SJSA1 (cell line): Measurements from ENCODE around the gene GCC2. TPM values are rescaled to one million over a fixed set of nuclear protein-coding genes. Genes with fewer than 3 reads are reported as not detected.
"Not testable (repeated sequence)": the region's sequence is repeated elsewhere in the genome, so short reads cannot be mapped to it uniquely, and the experiment has no call there.

Experiments used
- DNase-seq, 2 experiments: peaks; one replicate each; pipeline ENCODE4 v3.0.0-alpha.2; 2015 to 2020; ENCODE audit warnings: low spot score in 2 of 2, low read depth in 1 of 2
- H3K27ac ChIP-seq: fragments of 250-450 bp; sonication (Bioruptor Pico); 2 replicates; pipeline ENCODE4 v1.5.1; 2020; ENCODE audit warnings: mild to moderate bottlenecking, moderate library complexity
- H3K27me3 ChIP-seq: fragments of 250-450 bp; sonication (Bioruptor Pico); replicated peaks from 2 replicates; pipeline ENCODE4 v1.5.1; 2020; ENCODE audit warnings: mild to moderate bottlenecking, moderate library complexity
- H3K36me3 ChIP-seq: fragments of 250-450 bp; sonication (Bioruptor Pico); 2 replicates; pipeline ENCODE4 v1.5.1; 2020; ENCODE audit warnings: mild to moderate bottlenecking
- H3K4me1 ChIP-seq: fragments of 250-450 bp; sonication (Bioruptor Pico); replicated peaks from 2 replicates; pipeline ENCODE4 v1.6.1; 2021; ENCODE audit warnings: mild to moderate bottlenecking
- H3K4me3 ChIP-seq: fragments of 250-450 bp; sonication (Bioruptor Pico); 2 replicates; pipeline ENCODE4 v1.5.1; 2020; ENCODE audit warnings: mild to moderate bottlenecking
- H3K9me3 ChIP-seq: fragments of 250-450 bp; sonication (Bioruptor Pico); replicated peaks from 2 replicates; pipeline ENCODE4 v1.5.1; 2020; ENCODE audit warnings: mild to moderate bottlenecking
- total RNA-seq: library from RNA; depleted of rRNA; stranded (reverse); fragments of >200 nt; shearing (Covaris generic); gene quantifications from 2 replicates; pipeline ENCODE4 v1.2.3, GENCODE V29; 2014

The GCC2 gene
- total RNA-seq, 1 experiment from 2014 or later = 18.8 TPM

GRCh38 chr2:108414945-108415344, 34.1 kb upstream of the GCC2 start:
- no peak for DNase-seq
- H3K27me3 ChIP-seq = no peaks in the 10 kb centered on the region
- peaks cover 36% of the 10 kb centered on the region for H3K4me1 ChIP-seq
- H3K27ac ChIP-seq = peak overlapping the region; percentile 78; the same call in 1 of the 2 replicates
- H3K36me3 ChIP-seq = no peaks in the 10 kb centered on the region
- no peaks in the 10 kb centered on the region for H3K9me3 ChIP-seq
- no peak overlapping the region for H3K4me3 ChIP-seq

GRCh38 chr2:108417254-108417653, 31.8 kb upstream of the GCC2 start:
- H3K36me3 ChIP-seq = no peaks in the 10 kb centered on the region
- H3K4me3 ChIP-seq = no peak overlapping the region
- H3K27ac ChIP-seq = no peak overlapping the region
- no peak for DNase-seq
- no peaks in the 10 kb centered on the region for H3K27me3 ChIP-seq
- no peaks in the 10 kb centered on the region for H3K9me3 ChIP-seq
- peaks cover 25% of the 10 kb centered on the region for H3K4me1 ChIP-seq

- Histone ChIP-seq H3K4me3 (no peak overlapping the region), H3K9me3 (no peaks in the 10 kb centered on the region)
These were observed 30.6 kb upstream of the GCC2 start for GRCh38 chr2:108418416-108418815.

GRCh38 chr2:108423067-108423466, 25.9 kb upstream of the GCC2 start:
- H3K36me3 ChIP-seq = no peaks in the 10 kb centered on the region
- H3K27ac ChIP-seq = no peak overlapping the region
- no peak overlapping the region for H3K4me3 ChIP-seq
- peaks cover 7% of the 10 kb centered on the region; the same call in 1 of the 2 replicates for H3K4me1 ChIP-seq
- no peaks in the 10 kb centered on the region for H3K9me3 ChIP-seq
- no peaks in the 10 kb centered on the region for H3K27me3 ChIP-seq
- DNase-seq = no peak

More at GRCh38 chr2:108418416-108418815, 30.6 kb upstream of the GCC2 start:
- no peak for DNase-seq
- no peak overlapping the region for H3K27ac ChIP-seq
- no peaks in the 10 kb centered on the region for H3K36me3 ChIP-seq
- H3K27me3 ChIP-seq = no peaks in the 10 kb centered on the region
- H3K4me1 ChIP-seq = peaks cover 23% of the 10 kb centered on the region

- Histone ChIP-seq H3K4me1 (peaks cover 7% of the 10 kb centered on the region; the same call in 1 of the 2 replicates), H3K27ac (no peak overlapping the region), H3K36me3 (no peaks in the 10 kb centered on the region), H3K9me3 (no peaks in the 10 kb centered on the region), H3K27me3 (no peaks in the 10 kb centered on the region), H3K4me3 (no peak overlapping the region)
- no peak for DNase-seq
These were observed 25.3 kb upstream of the GCC2 start for GRCh38 chr2:108423502-108424251.

GRCh38 chr2:108428286-108429009, 20.6 kb upstream of the GCC2 start:
- no peaks in the 10 kb centered on the region for H3K4me1 ChIP-seq
- no peaks in the 10 kb centered on the region for H3K9me3 ChIP-seq
- no peak for DNase-seq
- no peak overlapping the region for H3K4me3 ChIP-seq
- H3K27ac ChIP-seq = no peak overlapping the region
- no peaks in the 10 kb centered on the region for H3K36me3 ChIP-seq
- no peaks in the 10 kb centered on the region for H3K27me3 ChIP-seq

- not testable (repeated sequence) for H3K4me3 ChIP-seq, DNase-seq, H3K27ac ChIP-seq, H3K9me3 ChIP-seq, H3K36me3 ChIP-seq, H3K27me3 ChIP-seq, H3K4me1 ChIP-seq
These were observed 13.4 kb upstream of the GCC2 start for GRCh38 chr2:108435578-108435977.

GRCh38 chr2:108436976-108437375, 12.0 kb upstream of the GCC2 start:
- H3K27me3 ChIP-seq = no peaks in the 10 kb centered on the region
- H3K4me3 ChIP-seq = no peak overlapping the region
- no peaks in the 10 kb centered on the region for H3K9me3 ChIP-seq
- no peak for DNase-seq
- H3K36me3 ChIP-seq = no peaks in the 10 kb centered on the region
- no peaks in the 10 kb centered on the region for H3K4me1 ChIP-seq
- H3K27ac ChIP-seq = no peak overlapping the region

- Histone ChIP-seq H3K27me3 (no peaks in the 10 kb centered on the region), H3K4me3 (no peak overlapping the region), H3K27ac (no peak overlapping the region), H3K36me3 (no peaks in the 10 kb centered on the region), H3K4me1 (no peaks in the 10 kb centered on the region), H3K9me3 (no peaks in the 10 kb centered on the region)
- no peak for DNase-seq
These were observed 7.3 kb upstream of the GCC2 start for GRCh38 chr2:108441712-108442111.

GRCh38 chr2:108444941-108445840, 3.8 kb upstream of the GCC2 start:
- Histone ChIP-seq H3K36me3 (peaks cover 14% of the 10 kb centered on the region), H3K27me3 (no peaks in the 10 kb centered on the region), H3K9me3 (no peaks in the 10 kb centered on the region), H3K4me3 (no peak overlapping the region), H3K4me1 (peaks cover 13% of the 10 kb centered on the region), H3K27ac (no peak overlapping the region)
- DNase-seq = no peak

GRCh38 chr2:108446703-108447102, 2.3 kb upstream of the GCC2 start:
- H3K4me1 ChIP-seq = peaks cover 14% of the 10 kb centered on the region
- H3K9me3 ChIP-seq = no peaks in the 10 kb centered on the region
- no peaks in the 10 kb centered on the region for H3K27me3 ChIP-seq
- H3K36me3 ChIP-seq = peaks cover 23% of the 10 kb centered on the region
- DNase-seq = no peak
- H3K4me3 ChIP-seq = no peak overlapping the region
- no peak overlapping the region for H3K27ac ChIP-seq

GRCh38 chr2:108447947-108448677, 894 bp upstream of the GCC2 start:
- peaks cover 14% of the 10 kb centered on the region for H3K4me1 ChIP-seq
- H3K27ac ChIP-seq = peak overlapping the region; percentile 91
- peak overlapping the region; percentile 76 for H3K4me3 ChIP-seq
- H3K27me3 ChIP-seq = no peaks in the 10 kb centered on the region
- DNase-seq = no peak
- peaks cover 34% of the 10 kb centered on the region for H3K36me3 ChIP-seq
- no peaks in the 10 kb centered on the region for H3K9me3 ChIP-seq
